ENCODE results near the gene CYP4F11. TPM values are rescaled to one million over a fixed set of nuclear protein-coding genes. Genes with fewer than 3 reads are reported as not detected.
A peak's percentile ranks its signal among the peaks of the same experiment; 100 is the strongest.

CYP4F11 gene
- total RNA-seq, 4 donors from 2014 or later, result 0.32 to 0.66 TPM; not detected in 2

GRCh38 chr19:15923702-15924101, 10.6 kb downstream of the CYP4F11 start:
- H3K27me3 ChIP-seq, result peaks cover 0 to 19% (median 11%) of the 10 kb centered on the region in 4 donors
- TF ChIP-seq POLR2AphosphoS5 (IDR thresholded peaks at IDR 0.05) (no peak), POLR2A (IDR thresholded peaks at IDR 0.05; ENCODE audit: low read depth) (no peak)
- TF ChIP-seq, protein P1, sequence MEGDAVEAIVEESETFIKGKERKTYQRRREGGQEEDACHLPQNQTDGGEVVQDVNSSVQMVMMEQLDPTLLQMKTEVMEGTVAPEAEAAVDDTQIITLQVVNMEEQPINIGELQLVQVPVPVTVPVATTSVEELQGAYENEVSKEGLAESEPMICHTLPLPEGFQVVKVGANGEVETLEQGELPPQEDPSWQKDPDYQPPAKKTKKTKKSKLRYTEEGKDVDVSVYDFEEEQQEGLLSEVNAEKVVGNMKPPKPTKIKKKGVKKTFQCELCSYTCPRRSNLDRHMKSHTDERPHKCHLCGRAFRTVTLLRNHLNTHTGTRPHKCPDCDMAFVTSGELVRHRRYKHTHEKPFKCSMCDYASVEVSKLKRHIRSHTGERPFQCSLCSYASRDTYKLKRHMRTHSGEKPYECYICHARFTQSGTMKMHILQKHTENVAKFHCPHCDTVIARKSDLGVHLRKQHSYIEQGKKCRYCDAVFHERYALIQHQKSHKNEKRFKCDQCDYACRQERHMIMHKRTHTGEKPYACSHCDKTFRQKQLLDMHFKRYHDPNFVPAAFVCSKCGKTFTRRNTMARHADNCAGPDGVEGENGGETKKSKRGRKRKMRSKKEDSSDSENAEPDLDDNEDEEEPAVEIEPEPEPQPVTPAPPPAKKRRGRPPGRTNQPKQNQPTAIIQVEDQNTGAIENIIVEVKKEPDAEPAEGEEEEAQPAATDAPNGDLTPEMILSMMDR (IDR thresholded peaks at IDR 0.05), result no peak
- WGBS, result 76% methylated on average over 8 of the region's 8 CpGs
- H3K9me3 ChIP-seq, result no peaks in the 10 kb centered on the region
- no peak overlapping the region for H3K27ac ChIP-seq (replicated peaks in 1 of 4)
- intact Hi-C loops (cut with DNase I), result no loop called here
- no peaks in the 10 kb centered on the region for H3K4me1 ChIP-seq
- H3K36me3 ChIP-seq, result no peaks in the 10 kb centered on the region
- no peak overlapping the region for H3K4me3 ChIP-seq
- no peak for DNase-seq (ENCODE audit: extremely low spot score)

DNA sequence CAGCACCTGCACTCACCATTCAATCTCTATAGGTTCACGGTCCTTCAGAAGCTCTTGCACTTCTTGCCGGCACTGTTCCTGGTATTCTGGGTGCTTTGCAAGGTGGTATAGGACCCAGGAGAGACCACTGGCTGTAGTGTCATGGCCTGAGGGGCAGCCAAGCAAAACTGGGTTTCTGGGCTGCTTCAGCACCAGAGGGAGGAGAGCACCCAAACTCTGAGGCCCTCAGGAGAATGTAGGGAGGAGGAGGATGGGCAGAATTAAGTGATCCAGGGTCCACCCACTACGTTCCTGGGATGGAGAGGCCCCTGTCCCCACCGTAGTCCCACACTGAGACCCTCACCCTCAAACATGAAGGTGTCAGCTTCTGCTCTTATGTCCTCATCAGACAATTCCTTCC, 12.3 kb downstream of the CYP4F11 start:
- TF ChIP-seq POLR2A (IDR thresholded peaks at IDR 0.05; ENCODE audit: low read depth) (no peak), POLR2AphosphoS5 (IDR thresholded peaks at IDR 0.05) (no peak), EP300 (IDR thresholded peaks at IDR 0.05) (no peak)
- TF ChIP-seq, protein P1 (IDR thresholded peaks at IDR 0.05), result no peak
- Histone ChIP-seq H3K9me3 (no peaks in the 10 kb centered on the region), H3K36me3 (no peaks in the 10 kb centered on the region), H3K27me3 (peaks cover 0 to 13% (median 1%) of the 10 kb centered on the region in 4 donors), H3K4me1 (no peaks in the 10 kb centered on the region), H3K27ac (replicated peaks in 1 of 4) (no peak overlapping the region), H3K4me3 (no peak overlapping the region)
- no peak for DNase-seq (ENCODE audit: extremely low spot score)
- 64% methylated on average over 4 of the region's 4 CpGs for WGBS
- intact Hi-C loops (cut with DNase I), result no loop called here

DNA sequence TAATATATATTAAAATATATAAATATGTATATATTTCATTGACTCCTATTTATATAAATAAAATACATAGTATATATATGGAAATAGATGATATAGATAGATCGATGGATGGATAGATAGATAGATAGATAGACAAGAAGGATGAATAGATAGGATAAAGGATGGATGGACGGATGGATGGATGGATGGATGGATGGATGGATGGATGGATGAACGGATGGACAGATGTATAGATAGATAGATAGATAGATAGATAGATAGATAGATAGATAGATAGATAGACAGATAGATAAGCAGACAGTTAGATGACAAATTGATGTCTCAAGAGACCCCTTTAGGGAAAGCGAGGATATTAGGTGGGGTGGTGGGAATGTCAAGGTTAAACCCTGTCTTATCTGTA, 15.1 kb downstream of the CYP4F11 start:
- no peak for DNase-seq (ENCODE audit: extremely low spot score)
- Histone ChIP-seq H3K27me3 (peaks cover 0 to 14% (median under 1%) of the 10 kb centered on the region in 4 donors), H3K36me3 (no peaks in the 10 kb centered on the region), H3K27ac (replicated peaks in 1 of 4) (no peak overlapping the region), H3K4me1 (no peaks in the 10 kb centered on the region), H3K9me3 (peaks cover 0 to 12% (median 12%) of the 10 kb centered on the region in 4 donors), H3K4me3 (no peak overlapping the region)
- intact Hi-C loops (cut with DNase I), result no loop called here
- no peak for TF ChIP-seq EP300 (IDR thresholded peaks at IDR 0.05)
- TF ChIP-seq, protein P1 (IDR thresholded peaks at IDR 0.05), result no peak
- TF ChIP-seq POLR2A (IDR thresholded peaks at IDR 0.05; ENCODE audit: low read depth), result no peak
- no peak for TF ChIP-seq POLR2AphosphoS5 (IDR thresholded peaks at IDR 0.05)
- 65% methylated on average over 4 of the region's 4 CpGs for WGBS

DNA sequence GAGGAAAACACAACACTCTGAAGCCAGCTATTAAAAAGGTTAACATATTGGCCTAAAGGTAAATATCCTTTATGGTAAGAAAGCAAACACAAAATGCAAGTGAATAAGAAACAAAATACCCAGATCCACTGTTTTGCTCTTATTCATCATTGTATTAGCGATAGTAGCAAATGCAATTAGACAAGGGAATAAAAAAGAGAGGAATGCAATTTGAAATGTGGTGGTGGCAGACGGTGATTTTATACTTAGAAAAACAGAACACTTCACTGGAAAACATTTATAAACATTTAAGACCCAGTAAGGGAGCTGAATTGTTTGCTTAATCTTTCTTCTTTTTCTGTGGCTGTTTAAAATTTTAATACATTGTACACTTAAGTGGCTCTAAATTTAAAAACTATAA, 19.2 kb downstream of the CYP4F11 start:
- DNase-seq (ENCODE audit: extremely low spot score), result no peak
- Histone ChIP-seq H3K4me1 (peaks cover 0 to 5% (median 4%) of the 10 kb centered on the region in 4 donors), H3K36me3 (no peaks in the 10 kb centered on the region), H3K27ac (replicated peaks in 1 of 4) (no peak overlapping the region), H3K9me3 (peaks cover 0 to 14% (median 13%) of the 10 kb centered on the region in 4 donors), H3K27me3 (peaks cover 0 to 48% (median 23%) of the 10 kb centered on the region in 4 donors), H3K4me3 (no peak overlapping the region)
- TF ChIP-seq POLR2AphosphoS5 (IDR thresholded peaks at IDR 0.05), result no peak
- TF ChIP-seq, protein P1 (IDR thresholded peaks at IDR 0.05), result no peak
- TF ChIP-seq POLR2A (IDR thresholded peaks at IDR 0.05; ENCODE audit: low read depth), result no peak
- no peak for TF ChIP-seq EP300 (IDR thresholded peaks at IDR 0.05)
- intact Hi-C loops (cut with DNase I), result no loop called here
- WGBS, result 99% methylated on average over 2 of the region's 2 CpGs

- peaks cover 0 to 5% (median 4%) of the 10 kb centered on the region in 4 donors for H3K4me1 ChIP-seq
- intact Hi-C loops (cut with DNase I), result no loop called here
- no peak overlapping the region for H3K4me3 ChIP-seq
- DNase-seq (ENCODE audit: extremely low spot score), result peak; percentile 21
- H3K27me3 ChIP-seq, result peaks cover 0 to 60% (median 26%) of the 10 kb centered on the region in 4 donors
- no peak for TF ChIP-seq EP300 (IDR thresholded peaks at IDR 0.05)
- H3K36me3 ChIP-seq, result no peaks in the 10 kb centered on the region
- 82% methylated on average over 3 of the region's 8 CpGs for WGBS
- H3K9me3 ChIP-seq, result peaks cover 0 to 14% (median 13%) of the 10 kb centered on the region in 4 donors
- no peak overlapping the region for H3K27ac ChIP-seq (replicated peaks in 1 of 4)
These were observed 20.5 kb downstream of the CYP4F11 start for GRCh38 chr19:15913830-15914229.
